GM18951 (cell line): ENCODE measurements around the gene NUP153.

ENCODE experiments used
- POLR2A ChIP-seq: IDR thresholded peaks from 4 replicates; pipeline ENCODE4 v1.6.1; 2011; ENCODE audit warnings: mild to moderate bottlenecking; ENCODE audit not compliant: insufficient read length, insufficient read depth; ENCODE audit errors: extremely low read depth
- in situ Hi-C: fragments of 300-500 bp; cut with MboI; formaldehyde crosslinking; loops from one replicate; pipeline ENCODE4 v1.12.0; 2022; ENCODE audit warnings: low sequenced_read_pairs, mixed read lengths, inconsistent platforms; ENCODE audit not compliant: unreplicated experiment

Gene NUP153

GRCh38 chr6:17703256-17703694, 3.5 kb downstream of the NUP153 start:
- in situ Hi-C loops: no loop called here
- TF ChIP-seq POLR2A: no peak

GRCh38 chr6:17700421-17701416, 6.0 kb downstream of the NUP153 start:
- in situ Hi-C loops: no loop called here

GRCh38 chr6:17691925-17692538, 14.7 kb downstream of the NUP153 start:
- in situ Hi-C loops: no loop called here
- TF ChIP-seq POLR2A: no peak

More at GRCh38 chr6:17700421-17701416, 6.0 kb downstream of the NUP153 start:
- no peak for TF ChIP-seq POLR2A

- in situ Hi-C loops: no loop called here
- no peak for TF ChIP-seq POLR2A
These were observed 18.2 kb downstream of the NUP153 start for GRCh38 chr6:17688481-17688880.

- TF ChIP-seq POLR2A: no peak
- in situ Hi-C loops: no loop called here
These were observed 19.6 kb downstream of the NUP153 start for GRCh38 chr6:17687136-17687535.

- in situ Hi-C loops: no loop called here
- no peak for TF ChIP-seq POLR2A
These were observed 22.6 kb downstream of the NUP153 start for GRCh38 chr6:17684134-17684533.

GRCh38 chr6:17683428-17683827, 23.3 kb downstream of the NUP153 start:
- TF ChIP-seq POLR2A: no peak
- in situ Hi-C loops: no loop called here

- in situ Hi-C loops: no loop called here
- TF ChIP-seq POLR2A: no peak
These were observed 27.0 kb downstream of the NUP153 start for GRCh38 chr6:17679726-17680125.

GRCh38 chr6:17677602-17678001, 29.1 kb downstream of the NUP153 start:
- in situ Hi-C loops: no loop called here
- no peak for TF ChIP-seq POLR2A

- in situ Hi-C loops: no loop called here
These were observed 33.0 kb downstream of the NUP153 start for GRCh38 chr6:17673543-17674254.

GRCh38 chr6:17672064-17672718, 34.5 kb downstream of the NUP153 start:
- no peak for TF ChIP-seq POLR2A
- in situ Hi-C loops: no loop called here

More at GRCh38 chr6:17673543-17674254, 33.0 kb downstream of the NUP153 start:
- TF ChIP-seq POLR2A: no peak

- in situ Hi-C loops: no loop called here
- no peak for TF ChIP-seq POLR2A
These were observed 40.1 kb downstream of the NUP153 start for GRCh38 chr6:17666646-17667045.

GRCh38 chr6:17665132-17665531, 41.6 kb downstream of the NUP153 start:
- in situ Hi-C loops: no loop called here
- no peak for TF ChIP-seq POLR2A

- in situ Hi-C loops: no loop called here
- no peak for TF ChIP-seq POLR2A
These were observed 43.5 kb downstream of the NUP153 start for GRCh38 chr6:17663226-17663625.
